Testis (tissue), 5 donors: ENCODE data around the gene TPSD1. TPM values are rescaled to one million over a fixed set of nuclear protein-coding genes. Genes with fewer than 3 reads are reported as not detected.
"Not testable (repeated sequence)": the region's sequence is repeated elsewhere in the genome, so short reads cannot be mapped to it uniquely, and the experiment has no call there.

Source experiments
- DNase-seq: peaks from one replicate; pipeline ENCODE4 v3.0.0-alpha.2; 2019
- H3K27ac ChIP-seq, 2 donors: fragments of 200-600 bp; sonication (generic); one replicate each; pipeline ENCODE4 v1.5.1; 2019
- H3K27me3 ChIP-seq: fragments of 200-600 bp; sonication (generic); one replicate; pipeline ENCODE4 v1.5.1; 2019
- H3K36me3 ChIP-seq: fragments of 200-600 bp; sonication (generic); one replicate; pipeline ENCODE4 v1.5.1; 2017; ENCODE audit warnings: low read depth; ENCODE audit errors: missing control alignments
- H3K4me1 ChIP-seq: fragments of 200-600 bp; sonication (generic); one replicate; pipeline ENCODE4 v1.5.1; 2019
- H3K4me3 ChIP-seq, 2 donors: fragments of 200-600 bp; sonication (generic); one replicate each; pipeline ENCODE4 v1.5.1; 2017 to 2019
- H3K9me3 ChIP-seq: fragments of 200-600 bp; sonication (generic); one replicate; pipeline ENCODE4 v1.5.1; 2017
- CTCF ChIP-seq, 3 experiments: fragments of 450-650 bp in 2 of 3; fragments of 200-600 bp in 1 of 3; sonication (generic) in 1 of 3; IDR thresholded peaks; one replicate each; pipeline ENCODE4 v1.5.1; 2016 to 2019; ENCODE audit warnings: antibody characterized with exemption in 3 of 3, mild to moderate bottlenecking in 2 of 3, moderate library complexity in 1 of 3
- POLR2A ChIP-seq: fragments of 450-650 bp; IDR thresholded peaks from one replicate; pipeline ENCODE4 v1.6.1; 2017; ENCODE audit warnings: antibody characterized with exemption, mild to moderate bottlenecking, moderate library complexity
- WGBS, 2 donors: methylation state at CpG; one replicate each; pipeline ENCODE4 v1.1.5; 2018; 5-methylcytosine and 5-hydroxymethylcytosine counted together
- intact Hi-C: fragments of 100-400 bp; cut with DNase I; formaldehyde crosslinking; loops from one replicate; pipeline ENCODE4 v1.15.1; 2023; ENCODE audit warnings: low total_unique reads
- long read RNA-seq, 2 donors: transcript quantifications; one replicate each; lab custom pipeline, GENCODE V29; 2026
- polyA plus RNA-seq: library from polyadenylated mRNA; stranded (reverse); fragments of 350-450 nt; fragmentation: Illumina TruSeq; extraction: RNeasy Lipid Tissue Mini Kit (QIAGEN cat#74804); gene quantifications from one replicate; pipeline ENCODE4 v1.2.3, GENCODE V29; 2014; ENCODE audit warnings: low read depth, low replicate concordance; ENCODE audit not compliant: insufficient read depth
- total RNA-seq, 2 donors: library from RNA; depleted of rRNA; stranded (reverse); fragments of >200 nt; gene quantifications; one replicate each; pipeline ENCODE4 v1.2.3, GENCODE V29; 2016

TPSD1 gene
- total RNA-seq (1 to 10 TPM; 1.1 to 1.6 TPM), polyA plus RNA-seq (1.1 TPM)
- long read RNA-seq, donor 1, result 0 reads
- long read RNA-seq, donor 2, result 0 reads

GRCh38 chr16:1255276-1256122 is at the start of gene TPSD1:
TPSD1 (plus strand) TSS chr16:1256069; CDS start chr16:1256281, 212 bp downstream.
- H3K36me3 ChIP-seq, H3K9me3 ChIP-seq, H3K4me1 ChIP-seq, H3K27ac ChIP-seq, H3K27me3 ChIP-seq, intact Hi-C loops, DNase-seq, H3K4me3 ChIP-seq: not testable (repeated sequence)
- WGBS, 2 donors, result 73 to 86% methylated on average over 13 to 17 of the region's 26 CpGs

- no peak for TF ChIP-seq CTCF (IDR thresholded peaks at IDR 0.05)
- no peak for TF ChIP-seq POLR2A
- Histone ChIP-seq H3K36me3 (no peaks in the 10 kb centered on the region), H3K4me3 (no peak overlapping the region), H3K27me3 (no peaks in the 10 kb centered on the region), H3K27ac (no peak overlapping the region), H3K9me3 (no peaks in the 10 kb centered on the region), H3K4me1 (no peaks in the 10 kb centered on the region)
- no peak for DNase-seq
- intact Hi-C loops, result no loop called here
- WGBS, 2 donors, result 60 to 77% methylated on average over 2 to 9 of the region's 9 CpGs
Measured at GRCh38 chr16:1206326-1206725, 49.5 kb upstream of the TPSD1 start.

GRCh38 chr16:1206786-1207185 is 49.1 kb upstream of the TPSD1 start:
- intact Hi-C loops, result no loop called here
- Histone ChIP-seq H3K27me3 (no peaks in the 10 kb centered on the region), H3K4me3 (no peak overlapping the region), H3K9me3 (no peaks in the 10 kb centered on the region), H3K27ac (no peak overlapping the region), H3K4me1 (no peaks in the 10 kb centered on the region), H3K36me3 (no peaks in the 10 kb centered on the region)
- DNase-seq, result no peak
- TF ChIP-seq POLR2A, result no peak
- TF ChIP-seq CTCF (IDR thresholded peaks at IDR 0.05), result no peak
- WGBS, 2 donors, result 92 to 95% methylated on average over 4 to 16 of the region's 16 CpGs

- H3K4me3 ChIP-seq, result no peak overlapping the region
- TF ChIP-seq POLR2A, result no peak
- no peak for TF ChIP-seq CTCF (IDR thresholded peaks at IDR 0.05)
- no peak for DNase-seq
- intact Hi-C loops, result no loop called here
- H3K9me3 ChIP-seq, result no peaks in the 10 kb centered on the region
- no peak overlapping the region for H3K27ac ChIP-seq
- no peaks in the 10 kb centered on the region for H3K4me1 ChIP-seq
- no peaks in the 10 kb centered on the region for H3K27me3 ChIP-seq
- H3K36me3 ChIP-seq, result no peaks in the 10 kb centered on the region
- 87 to 91% methylated on average over 18 to 22 of the region's 22 CpGs for WGBS, 2 donors
Measured at GRCh38 chr16:1208239-1208830, 47.5 kb upstream of the TPSD1 start.

- Histone ChIP-seq H3K9me3 (no peaks in the 10 kb centered on the region), H3K27me3 (no peaks in the 10 kb centered on the region), H3K27ac (no peak overlapping the region), H3K4me1 (no peaks in the 10 kb centered on the region), H3K4me3 (no peak overlapping the region), H3K36me3 (no peaks in the 10 kb centered on the region)
- intact Hi-C loops, result no loop called here
- WGBS, 2 donors, result 93 to 95% methylated on average over 18 to 25 of the region's 43 CpGs
- DNase-seq, result no peak
- TF ChIP-seq POLR2A (no peak), CTCF (IDR thresholded peaks at IDR 0.05) (no peak)
Measured at GRCh38 chr16:1209081-1209480, 46.8 kb upstream of the TPSD1 start.
